ENCODE results near the gene SLC25A33. TPM values are rescaled to one million over a fixed set of nuclear protein-coding genes. Genes with fewer than 3 reads are reported as not detected.

Gene SLC25A33
- total and polyA plus RNA-seq, 2 of the 8 experiments (the other 6 are each of a cell fraction or from before 2014, with no cell fraction given), result 7.8 to 12.8 TPM

- Histone ChIP-seq H3K14ac (ENCODE audit: insufficient read length) (no peak overlapping the region), H3K56ac (replicated peaks; ENCODE audit: insufficient read length, low read depth, low read length) (no peak overlapping the region), H2AK5ac (ENCODE audit: low read depth, low read length) (no peak overlapping the region), H2BK12ac (ENCODE audit: low read depth, low read length) (no peak overlapping the region), H3K18ac (ENCODE audit: extremely low read depth, low read length) (no peak overlapping the region; the same call in 1 of the 2 replicates), H3K9ac (replicated peaks in 1 of 4; ENCODE audit: extremely low read depth in 1 of 4, low read depth in 3 of 4, low read length in 3 of 4) (no peak overlapping the region), H4K20me1 (replicated peaks in 1 of 2; ENCODE audit: control insufficient read depth in 1 of 2, insufficient read depth in 2 of 2, low read length in 2 of 2) (no peaks in the 10 kb centered on the region), H3K23ac (ENCODE audit: insufficient read length) (no peak overlapping the region), H3K27ac (ENCODE audit: low read depth, low read length) (no peak overlapping the region), H4K91ac (replicated peaks; ENCODE audit: insufficient read length, low read length) (no peak overlapping the region), H4K5ac (ENCODE audit: insufficient read length, low read depth, low read length) (no peak overlapping the region), H2BK5ac (ENCODE audit: low read depth, low read length) (no peak overlapping the region), H3K9me3 (ENCODE audit: insufficient read depth in 2 of 2, low read depth in 1 of 2, low read length in 1 of 2) (no peaks in the 10 kb centered on the region), H2BK20ac (ENCODE audit: low read length) (no peak overlapping the region), H4K8ac (ENCODE audit: extremely low read depth, insufficient read depth, low read length) (no peak overlapping the region; the same call in 1 of the 2 replicates), H3K79me1 (ENCODE audit: low read depth, low read length) (no peaks in the 10 kb centered on the region), H3K4me1 (replicated peaks in 1 of 4; ENCODE audit: control insufficient read depth in 3 of 4, insufficient read depth in 4 of 4, low read length in 3 of 4) (no peaks in the 10 kb centered on the region), H3K79me2 (ENCODE audit: control insufficient read depth in 1 of 2, insufficient read depth in 2 of 2, low read length in 2 of 2) (no peaks in the 10 kb centered on the region), H3K23me2 (ENCODE audit: low read depth, low read length) (no peaks in the 10 kb centered on the region), H2BK15ac (ENCODE audit: low read length) (no peak overlapping the region), H3K4me3 (ENCODE audit: extremely low read depth in 1 of 4, insufficient read depth in 2 of 4, low read depth in 3 of 4, low read length in 4 of 4) (no peak overlapping the region), H2AFZ (ENCODE audit: low read length) (peak overlapping the region; percentile 81), H3K27me3 (replicated peaks in 1 of 4; ENCODE audit: control insufficient read depth in 3 of 4, extremely low read depth in 1 of 4, insufficient read depth in 3 of 4, low read length in 3 of 4) (no peaks in the 10 kb centered on the region), H3K4me2 (ENCODE audit: insufficient read depth in 1 of 2, low read depth in 2 of 2, low read length in 2 of 2) (no peak overlapping the region), H2BK120ac (replicated peaks; ENCODE audit: low read depth, low read length) (no peak overlapping the region), H3K36me3 (ENCODE audit: control insufficient read depth in 2 of 4, insufficient read depth in 4 of 4, low read length in 3 of 4) (no peaks in the 10 kb centered on the region), H3K4ac (replicated peaks; ENCODE audit: insufficient read length, low read depth, low read length) (no peak overlapping the region)
- CTCF ChIA-PET (ENCODE audit: partially characterized antibody), result interaction anchor here (1.2 to 1.3 kb wide), 2 partner anchors 67 to 71 kb away, joined by 3 to 4 read pairs; no protein-coding TSS in a partner anchor
- FAIRE-seq, result no peak
- POLR2A ChIA-PET (ENCODE audit: partially characterized antibody), result interaction anchor here (0.6 to 0.9 kb wide), 2 partner anchors 36 to 928 kb away, joined by 3 to 4 read pairs; partner anchors contain the start of gene SLC25A33
- 93% methylated on average over 17 of the region's 18 CpGs; no CpG with 5 or more reads in 1 of the 2 experiments for WGBS, 2 experiments (ENCODE audit: extremely low coverage in 1 of 2, insufficient coverage in 1 of 2, insufficient read length in 1 of 2, insufficient replicate concordance in 2 of 2, low coverage in 1 of 2, low lambda C conversion rate in 2 of 2, missing lambda C conversion rate in 1 of 2)
- DNase-seq (ENCODE audit: low read depth in 1 of 2, low spot score in 2 of 2), result no peak
- TF ChIP-seq SP2 (IDR thresholded peaks at IDR 0.05; ENCODE audit: low read length) (no peak), CTCF (IDR thresholded peaks at IDR 0.05; ENCODE audit: control extremely low read depth in 1 of 3, insufficient read depth in 1 of 3, low read depth in 1 of 3, low read length in 3 of 3) (no peak), TCF12 (IDR thresholded peaks at IDR 0.05; ENCODE audit: low read depth, low read length) (no peak), SIRT6 (IDR thresholded peaks at IDR 0.05; ENCODE audit: low read length) (no peak), RAD21 (IDR thresholded peaks at IDR 0.05 in 1 of 2, conservative IDR thresholded peaks at IDR 0.05 in 1 of 2; ENCODE audit: low read depth in 2 of 2, low read length in 2 of 2) (no peak), KDM5A (IDR thresholded peaks at IDR 0.05; ENCODE audit: low read length) (no peak)
Measured at GRCh38 chr1:9503001-9503675, 36.1 kb upstream of the SLC25A33 start.

All from H1 (cell line).